Heart right ventricle (tissue), 16 donors: ENCODE results near the gene STX18. TPM values are rescaled to one million over a fixed set of nuclear protein-coding genes. Genes with fewer than 3 reads are reported as not detected.
"Not testable (repeated sequence)": the region's sequence is repeated elsewhere in the genome, so short reads cannot be mapped to it uniquely, and the experiment has no call there.

ENCODE experiments used
- ATAC-seq, 8 donors: fragments of 200-7000 bp; cut with Tn5 transposase; one replicate each; pipeline ENCODE4 v1.9.1; 2020; ENCODE audit warnings: mild to moderate bottlenecking in 8 of 8, moderate library complexity in 8 of 8, moderate number of reproducible peaks in 1 of 8
- DNase-seq, 2 donors: peaks; one replicate each; pipeline ENCODE4 v3.0.0-alpha.2; 2020
- H3K27ac ChIP-seq, 10 donors: fragments of 200-600 bp; sonication (generic) in 2 of 10; one replicate each; pipeline versions ENCODE4 v1.5.0 to v1.8.0; 2020 to 2022; ENCODE audit warnings: mild to moderate bottlenecking in 3 of 10
- H3K27me3 ChIP-seq, 7 donors: fragments of 200-600 bp; one replicate each; pipeline ENCODE4 v1.8.0; 2021 to 2022; ENCODE audit warnings: mild to moderate bottlenecking in 2 of 7
- H3K36me3 ChIP-seq, 9 donors: fragments of 200-600 bp; sonication (generic) in 1 of 9; one replicate each; pipeline versions ENCODE4 v1.5.0 to v1.8.0; 2020 to 2022; ENCODE audit warnings: mild to moderate bottlenecking in 2 of 9
- H3K4me1 ChIP-seq, 9 donors: fragments of 200-600 bp; sonication (generic) in 1 of 9; one replicate each; pipeline versions ENCODE4 v1.5.0 to v1.8.0; 2020 to 2022; ENCODE audit warnings: mild to moderate bottlenecking in 4 of 9
- H3K4me3 ChIP-seq, 10 donors: fragments of 200-600 bp; sonication (generic) in 2 of 10; one replicate each; pipeline versions ENCODE4 v1.5.0 to v1.8.0; 2020 to 2022; ENCODE audit warnings: mild to moderate bottlenecking in 7 of 10, moderate library complexity in 2 of 10
- H3K9me3 ChIP-seq, 11 donors: fragments of 200-600 bp in 10 of 11; sonication (generic) in 2 of 11; one replicate each; pipeline versions ENCODE4 v1.5.0 to v1.8.0; 2013 to 2022; ENCODE audit warnings: mild to moderate bottlenecking in 2 of 11, control low read depth in 1 of 11, moderate library complexity in 1 of 11
- CTCF ChIP-seq, 9 donors: fragments of 200-600 bp; sonication (generic) in 2 of 9; IDR thresholded peaks; one replicate each; pipeline versions ENCODE4 v1.5.0 to v1.8.0; 2021 to 2022; ENCODE audit warnings: antibody characterized with exemption in 9 of 9, mild to moderate bottlenecking in 5 of 9, moderate library complexity in 1 of 9
- WGBS, 2 donors: extraction: QIAGEN DNeasy Blood & Tissue Kit; methylation state at CpG; one replicate each; pipeline ENCODE4 v1.1.7; 2013; ENCODE audit warnings: inconsistent platforms in 1 of 2; 5-methylcytosine and 5-hydroxymethylcytosine counted together
- intact Hi-C, 10 donors: fragments of 100-400 bp; cut with DNase I; formaldehyde crosslinking; loops; one replicate each; pipeline versions ENCODE4 v1.11.1 to v1.14.2; 2022
- polyA plus RNA-seq, 2 donors: library from polyadenylated mRNA; stranded (reverse); fragments of 200-250 nt; gene quantifications; one replicate each; pipeline ENCODE4 v1.2.3, GENCODE V29; 2013
- total RNA-seq, 10 donors: library from RNA; stranded (reverse); fragmentation: NEBNext Ultra II Directional in 3 of 10; extraction: Animal tissue kit (Norgen Biotek cat#: 25700) in 3 of 10; gene quantifications; one replicate each; pipeline versions ENCODE4 v1.2.1 to v1.2.4, GENCODE V29; 2021 to 2023
- donor health status: Arrhythmogenic right ventricular cardiomyopathy.
- donor health status: ischemic (EF 13 %, LVEDD 7.1; RV severe dilation, severe dysfunction).
- donor health status: healthy with polysubstance abuse.
- donor health status: DM: no; HTN: yes; CAD: no.
- donor health status: DM: no; HTN: no; CAD: no.
- donor health status: ischemic (EF 25% LVEDD 6.9; RV normal size, moderate dysfunction).
- donor health status: ischemic (EF 25% LVEDD 5.7; RV mildly dilated, moderate dysfunction).
- donor health status: healthy.
- donor health status: DM: yes; HTN: yes; CAD: no.
- donor health status: Ischemic cardiomyopathy.
- donor health status: ischemic (EF 35%, LVEDD 5.7; RV mildly dilated, moderate dysfunction).
- donor health status: nonischemic (EF 11% LVEDD 7.7; RV severe dilation, severe dysfunction).
- donor health status: DM: yes; HTN: yes; CAD: no.
- donor health status: PGD.
- donor health status: ischemic (EF 29% LVEDD 5.4; RV normal size, mild dysfunction).
- donor health status: nonischemic (EF 23%, LVEDD 6.1; RV moderate dilation, normal function).

The STX18 gene
- total and polyA plus RNA-seq, 12 donors = 13.5 to 24.5 (median 18.2) TPM

DNA sequence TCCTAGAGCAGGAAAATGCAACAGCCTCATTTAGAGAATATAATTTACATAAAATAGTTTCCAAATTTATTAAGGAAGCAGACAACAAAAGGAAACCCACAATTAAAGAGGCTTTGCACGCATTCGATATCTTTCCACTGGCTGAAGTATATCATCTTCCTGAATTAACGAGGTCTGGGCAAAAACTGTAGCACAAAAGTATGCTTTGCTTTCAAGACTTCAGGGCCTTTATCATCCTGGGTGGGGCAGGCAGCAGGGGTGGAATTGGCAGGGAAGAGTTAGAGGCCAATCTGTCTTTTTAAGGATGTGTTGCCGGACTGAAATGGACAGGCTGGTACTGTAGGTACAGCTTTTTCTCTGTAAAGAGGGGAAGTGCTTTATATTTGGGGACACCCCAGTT is 17.0 kb upstream of the STX18 start:
- Histone ChIP-seq H3K4me1 (no peaks in the 10 kb centered on the region), H3K27ac (no peak overlapping the region), H3K27me3 (no peaks in the 10 kb centered on the region), H3K9me3 (no peaks in the 10 kb centered on the region), H3K4me3 (no peak overlapping the region), H3K36me3 (no peaks in the 10 kb centered on the region)
- 61 to 64% methylated on average over 4 of the region's 4 CpGs for WGBS, 2 donors
- TF ChIP-seq CTCF (IDR thresholded peaks at IDR 0.05) = no peak
- no peak for ATAC-seq
- no peak for DNase-seq
- intact Hi-C loops = no loop called here

- intact Hi-C loops = no loop called here
- Histone ChIP-seq H3K9me3 (no peaks in the 10 kb centered on the region), H3K4me1 (no peaks in the 10 kb centered on the region), H3K36me3 (peaks cover 0 to 4% (median 0%) of the 10 kb centered on the region in 9 donors), H3K27ac (no peak overlapping the region), H3K4me3 (no peak overlapping the region), H3K27me3 (no peaks in the 10 kb centered on the region)
- no peak for ATAC-seq
- whole genome bisulfite sequencing, 2 donors = 82 to 84% methylated on average over 4 of the region's 4 CpGs
- TF ChIP-seq CTCF (IDR thresholded peaks at IDR 0.05) = no peak
- no peak for DNase-seq
Observed at GRCh38 chr4:4555916-4556315, 14.1 kb upstream of the STX18 start.

GRCh38 chr4:4554234-4554633 is 12.4 kb upstream of the STX18 start:
- H3K4me3 ChIP-seq = no peak overlapping the region
- no peaks in the 10 kb centered on the region for H3K4me1 ChIP-seq
- 94% methylated on average over 2 of the region's 2 CpGs for WGBS, 2 donors
- no peaks in the 10 kb centered on the region for H3K9me3 ChIP-seq
- DNase-seq (no peak), ATAC-seq (no peak)
- H3K27me3 ChIP-seq = no peaks in the 10 kb centered on the region
- no peak for TF ChIP-seq CTCF (IDR thresholded peaks at IDR 0.05)
- intact Hi-C loops = no loop called here
- no peak overlapping the region for H3K27ac ChIP-seq
- peaks cover 0 to 19% (median 0%) of the 10 kb centered on the region in 9 donors for H3K36me3 ChIP-seq

GRCh38 chr4:4552042-4552441 is 10.2 kb upstream of the STX18 start:
- H3K4me3 ChIP-seq, H3K27me3 ChIP-seq, H3K4me1 ChIP-seq, DNase-seq, H3K27ac ChIP-seq, ATAC-seq, intact Hi-C loops, H3K9me3 ChIP-seq: not testable (repeated sequence)
- 91 to 98% methylated on average over 5 of the region's 5 CpGs for WGBS, 2 donors
- H3K36me3 ChIP-seq = peaks cover 0 to 38% (median 5%) of the 10 kb centered on the region in 9 donors

DNA sequence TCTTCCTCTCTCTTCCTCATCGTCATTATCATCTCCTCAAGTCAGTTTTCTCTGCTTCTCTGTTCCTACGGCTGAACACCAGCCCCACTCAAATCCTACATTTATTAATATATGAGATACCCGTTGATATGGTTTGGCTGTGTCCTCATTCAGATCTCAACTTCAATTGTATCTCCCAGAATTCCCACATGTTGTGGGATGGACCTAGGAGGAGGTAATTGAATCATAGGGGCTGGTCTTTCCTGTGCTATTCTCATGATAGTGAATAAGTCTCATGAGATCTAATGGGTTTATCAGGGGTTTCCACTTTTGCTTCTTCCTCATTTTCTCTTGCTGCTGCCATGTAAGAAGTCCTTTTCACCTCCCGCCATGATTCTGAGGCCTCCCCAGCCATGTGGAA is 8.3 kb upstream of the STX18 start:
- H3K36me3 ChIP-seq = peaks cover 0 to 57% (median 5%) of the 10 kb centered on the region in 9 donors
- H3K27me3 ChIP-seq, H3K4me3 ChIP-seq, H3K27ac ChIP-seq, H3K4me1 ChIP-seq, ATAC-seq, intact Hi-C loops, H3K9me3 ChIP-seq, DNase-seq: not testable (repeated sequence)
- WGBS, 2 donors = 76 to 83% methylated on average over 4 of the region's 4 CpGs
